Neural cell (in vitro differentiated cells): ENCODE results near the gene RPRD1B.

Experiments
- EZH2 ChIP-seq: fragments of 200-600, 300-800 bp; shearing (Covaris generic), sonication (generic); IDR thresholded peaks from 2 replicates; pipeline ENCODE4 v1.6.1; 2014; ENCODE audit warnings: antibody characterized with exemption, low read length, borderline replicate concordance, mild to moderate bottlenecking; ENCODE audit not compliant: insufficient read depth, poor library complexity, severe bottlenecking
- MXI1 ChIP-seq: fragments of 450-650 bp; conservative IDR thresholded peaks from 2 replicates; pipeline ENCODE4 v1.6.1; 2014; ENCODE audit warnings: antibody characterized with exemption, mild to moderate bottlenecking; ENCODE audit not compliant: poor library complexity, severe bottlenecking
- POLR2AphosphoS5 ChIP-seq: IDR thresholded peaks from 2 replicates; pipeline ENCODE4 v1.6.1; 2012
- RAD21 ChIP-seq: fragments of 450-650 bp; conservative IDR thresholded peaks from 2 replicates; pipeline ENCODE4 v1.6.1; 2014; ENCODE audit warnings: antibody characterized with exemption, mild to moderate bottlenecking, moderate library complexity
- REST ChIP-seq: IDR thresholded peaks from 2 replicates; pipeline ENCODE4 v1.6.1; 2012; ENCODE audit warnings: borderline replicate concordance
- TF ChIP-seq, protein P1 (sequence below): fragments of 450-650 bp; IDR thresholded peaks from 2 replicates; pipeline ENCODE4 v1.5.1; 2014; ENCODE audit warnings: antibody characterized with exemption, mild to moderate bottlenecking, moderate library complexity; ENCODE audit not compliant: poor library complexity, severe bottlenecking

DNA sequence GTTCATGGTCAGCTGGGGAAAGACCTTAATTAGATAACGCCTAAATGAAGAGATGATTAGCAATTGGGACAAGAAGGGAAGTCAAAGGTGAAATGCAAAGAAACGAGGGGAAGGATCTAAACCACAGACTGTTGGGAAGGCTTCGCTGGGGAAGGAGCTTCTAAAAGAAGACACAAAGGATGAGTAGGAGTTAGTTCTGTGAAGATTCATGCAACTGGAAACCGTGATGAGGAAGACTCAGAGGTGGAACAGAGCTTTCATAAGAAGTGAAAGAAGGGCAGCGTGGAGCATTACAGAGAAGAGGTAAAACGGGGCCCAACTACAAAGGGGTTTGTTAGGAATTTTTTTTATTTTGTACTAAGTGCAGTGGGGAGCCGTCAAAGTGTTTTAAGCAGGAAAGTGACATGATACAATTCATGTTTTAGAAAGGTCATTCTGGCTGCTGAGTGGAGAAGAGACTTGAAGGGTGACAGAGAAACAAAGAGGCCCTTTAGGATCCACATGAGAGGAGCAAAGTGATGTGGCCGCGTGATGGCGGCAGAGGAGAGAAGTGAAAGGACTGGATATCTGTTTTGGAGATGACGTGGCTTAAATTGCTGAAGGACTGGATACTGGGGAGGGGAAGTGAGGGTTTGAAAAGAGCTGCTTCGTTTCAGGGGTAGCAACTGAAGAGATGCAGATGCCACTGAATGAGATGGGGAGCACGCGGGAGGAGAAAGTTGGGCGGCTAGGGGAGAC is 33.9 kb upstream of the RPRD1B start:
- TF ChIP-seq, protein P1, sequence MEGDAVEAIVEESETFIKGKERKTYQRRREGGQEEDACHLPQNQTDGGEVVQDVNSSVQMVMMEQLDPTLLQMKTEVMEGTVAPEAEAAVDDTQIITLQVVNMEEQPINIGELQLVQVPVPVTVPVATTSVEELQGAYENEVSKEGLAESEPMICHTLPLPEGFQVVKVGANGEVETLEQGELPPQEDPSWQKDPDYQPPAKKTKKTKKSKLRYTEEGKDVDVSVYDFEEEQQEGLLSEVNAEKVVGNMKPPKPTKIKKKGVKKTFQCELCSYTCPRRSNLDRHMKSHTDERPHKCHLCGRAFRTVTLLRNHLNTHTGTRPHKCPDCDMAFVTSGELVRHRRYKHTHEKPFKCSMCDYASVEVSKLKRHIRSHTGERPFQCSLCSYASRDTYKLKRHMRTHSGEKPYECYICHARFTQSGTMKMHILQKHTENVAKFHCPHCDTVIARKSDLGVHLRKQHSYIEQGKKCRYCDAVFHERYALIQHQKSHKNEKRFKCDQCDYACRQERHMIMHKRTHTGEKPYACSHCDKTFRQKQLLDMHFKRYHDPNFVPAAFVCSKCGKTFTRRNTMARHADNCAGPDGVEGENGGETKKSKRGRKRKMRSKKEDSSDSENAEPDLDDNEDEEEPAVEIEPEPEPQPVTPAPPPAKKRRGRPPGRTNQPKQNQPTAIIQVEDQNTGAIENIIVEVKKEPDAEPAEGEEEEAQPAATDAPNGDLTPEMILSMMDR: no peak
- TF ChIP-seq RAD21 (no peak), MXI1 (no peak), POLR2AphosphoS5 (no peak), REST (no peak), EZH2 (no peak)
